ENCODE measurements around the gene ZPLD1. TPM values are rescaled to one million over a fixed set of nuclear protein-coding genes. Genes with fewer than 3 reads are reported as not detected.

Gene ZPLD1
- total RNA-seq, 1 experiment from 2014 or later, result 0.15 TPM

- H2AFZ ChIP-seq (ENCODE audit: low read length), result no peak overlapping the region
- intact Hi-C loops (cut with micrococcal nuclease), result loop anchor here (5.0 kb wide), 1 partner anchor 52 kb away; no protein-coding TSS in a partner anchor
- H3K4me2 ChIP-seq (ENCODE audit: low read length), result no peak overlapping the region
- H3K9me2 ChIP-seq (replicated peaks; ENCODE audit: low read length), result no peaks in the 10 kb centered on the region
- no peak for TF ChIP-seq EZH2phosphoT487 (IDR thresholded peaks at IDR 0.05; ENCODE audit: borderline replicate concordance, low read length)
- TF ChIP-seq EZH2 (IDR thresholded peaks at IDR 0.05; ENCODE audit: low read length, unreplicated experiment), result no peak
- no peak for TF ChIP-seq CTCF (conservative IDR thresholded peaks at IDR 0.05; ENCODE audit: low read depth, low read length)
- DNase-seq (peak; percentile 53), ATAC-seq (peak; percentile 90)
- POLR2A ChIA-PET (ENCODE audit: unreplicated experiment), result interaction anchor here (0.7 kb wide), 1 partner anchor 134 kb away, joined by 3 read pairs; no protein-coding TSS in a partner anchor
- no peaks in the 10 kb centered on the region for H4K20me1 ChIP-seq (ENCODE audit: low read length)
- CTCF ChIA-PET, result no interaction called here
- BruUV-seq (replicated peaks), result no TSS peak
- no peaks in the 10 kb centered on the region for H3K27me3 ChIP-seq (ENCODE audit: low read length)
- H3K27ac ChIP-seq (ENCODE audit: low read length), result no peak overlapping the region
- H3K9ac ChIP-seq (ENCODE audit: low read length), result no peak overlapping the region
- H3K79me2 ChIP-seq (ENCODE audit: low read length), result no peaks in the 10 kb centered on the region
- H3K9me3 ChIP-seq (ENCODE audit: low read length), result no peaks in the 10 kb centered on the region
- H3F3A ChIP-seq (ENCODE audit: low read length, unreplicated experiment), result no peaks in the 10 kb centered on the region
- H3K4me3 ChIP-seq (ENCODE audit: low read length), result no peak overlapping the region
- H3K36me3 ChIP-seq (ENCODE audit: low read depth, low read length), result no peaks in the 10 kb centered on the region
- H3K4me1 ChIP-seq (ENCODE audit: insufficient read depth, low read length), result peaks cover 10% of the 10 kb centered on the region
Observed at GRCh38 chr3:102410616-102411015, 24.2 kb upstream of the ZPLD1 start.

GRCh38 chr3:102415553-102415952, 19.3 kb upstream of the ZPLD1 start:
- Histone ChIP-seq H3K27ac (ENCODE audit: low read length) (no peak overlapping the region), H3K36me3 (ENCODE audit: low read depth, low read length) (no peaks in the 10 kb centered on the region), H3F3A (ENCODE audit: low read length, unreplicated experiment) (no peaks in the 10 kb centered on the region), H3K9me3 (ENCODE audit: low read length) (no peaks in the 10 kb centered on the region), H4K20me1 (ENCODE audit: low read length) (no peaks in the 10 kb centered on the region), H3K4me2 (ENCODE audit: low read length) (peak overlapping the region; percentile 59), H3K79me2 (ENCODE audit: low read length) (no peaks in the 10 kb centered on the region), H3K9ac (ENCODE audit: low read length) (no peak overlapping the region), H3K4me1 (ENCODE audit: insufficient read depth, low read length) (peaks cover 7% of the 10 kb centered on the region), H3K27me3 (ENCODE audit: low read length) (no peaks in the 10 kb centered on the region), H2AFZ (ENCODE audit: low read length) (peak overlapping the region; percentile 48; the same call in 1 of the 2 replicates), H3K9me2 (replicated peaks; ENCODE audit: low read length) (no peaks in the 10 kb centered on the region), H3K4me3 (ENCODE audit: low read length) (no peak overlapping the region)
- CTCF ChIA-PET, result interaction anchor here (0.8 kb wide), 1 partner anchor 42 kb away, joined by 3 read pairs; no protein-coding TSS in a partner anchor
- ATAC-seq (no peak), DNase-seq (no peak)
- POLR2A ChIA-PET (ENCODE audit: unreplicated experiment), result no interaction called here
- intact Hi-C loops (cut with micrococcal nuclease), result no loop called here
- BruUV-seq (replicated peaks), result no TSS peak
- no peak for TF ChIP-seq EZH2 (IDR thresholded peaks at IDR 0.05; ENCODE audit: low read length, unreplicated experiment)
- no peak for TF ChIP-seq CTCF (conservative IDR thresholded peaks at IDR 0.05; ENCODE audit: low read depth, low read length)
- no peak for TF ChIP-seq EZH2phosphoT487 (IDR thresholded peaks at IDR 0.05; ENCODE audit: borderline replicate concordance, low read length)

GRCh38 chr3:102419786-102420185, 15.0 kb upstream of the ZPLD1 start:
- Histone ChIP-seq H4K20me1 (ENCODE audit: low read length) (no peaks in the 10 kb centered on the region), H3K27ac (ENCODE audit: low read length) (no peak overlapping the region), H3K9me3 (ENCODE audit: low read length) (no peaks in the 10 kb centered on the region), H3F3A (ENCODE audit: low read length, unreplicated experiment) (no peaks in the 10 kb centered on the region), H3K9me2 (replicated peaks; ENCODE audit: low read length) (no peaks in the 10 kb centered on the region), H3K4me2 (ENCODE audit: low read length) (no peak overlapping the region), H3K36me3 (ENCODE audit: low read depth, low read length) (no peaks in the 10 kb centered on the region), H3K9ac (ENCODE audit: low read length) (no peak overlapping the region), H3K27me3 (ENCODE audit: low read length) (no peaks in the 10 kb centered on the region), H3K79me2 (ENCODE audit: low read length) (no peaks in the 10 kb centered on the region), H2AFZ (ENCODE audit: low read length) (no peak overlapping the region), H3K4me1 (ENCODE audit: insufficient read depth, low read length) (no peaks in the 10 kb centered on the region), H3K4me3 (ENCODE audit: low read length) (no peak overlapping the region)
- no TSS peak for BruUV-seq (replicated peaks)
- DNase-seq, result no peak
- ChIA-PET POLR2A (ENCODE audit: unreplicated experiment) (no interaction called here), CTCF (no interaction called here)
- no peak for ATAC-seq
- intact Hi-C loops (cut with micrococcal nuclease), result no loop called here
- TF ChIP-seq EZH2phosphoT487 (IDR thresholded peaks at IDR 0.05; ENCODE audit: borderline replicate concordance, low read length) (no peak), CTCF (conservative IDR thresholded peaks at IDR 0.05; ENCODE audit: low read depth, low read length) (no peak), EZH2 (IDR thresholded peaks at IDR 0.05; ENCODE audit: low read length, unreplicated experiment) (no peak)
